Osteocyte (in vitro differentiated cells): ENCODE measurements around the gene TACC2. TPM values are rescaled to one million over a fixed set of nuclear protein-coding genes. Genes with fewer than 3 reads are reported as not detected.

Source experiments
- DNase-seq: peaks from one replicate; pipeline ENCODE4 v3.0.0; 2021; ENCODE audit warnings: mixed read lengths; ENCODE audit not compliant: unreplicated experiment; ENCODE audit errors: extremely low spot score
- H3K27ac Mint-ChIP-seq: one replicate; pipeline ENCODE4 v1.8.0; 2021; ENCODE audit warnings: mild to moderate bottlenecking, mixed read lengths; ENCODE audit not compliant: unreplicated experiment
- H3K27me3 Mint-ChIP-seq: one replicate; pipeline ENCODE4 v1.8.0; 2021; ENCODE audit warnings: mixed read lengths; ENCODE audit not compliant: unreplicated experiment
- H3K36me3 Mint-ChIP-seq: one replicate; pipeline ENCODE4 v1.8.0; 2021; ENCODE audit warnings: mixed read lengths; ENCODE audit not compliant: unreplicated experiment
- H3K4me1 Mint-ChIP-seq: one replicate; pipeline ENCODE4 v1.8.0; 2021; ENCODE audit warnings: mixed read lengths; ENCODE audit not compliant: unreplicated experiment
- H3K4me3 Mint-ChIP-seq: one replicate; pipeline ENCODE4 v1.8.0; 2021; ENCODE audit warnings: mild to moderate bottlenecking, moderate library complexity, mixed read lengths; ENCODE audit not compliant: unreplicated experiment
- H3K9me3 Mint-ChIP-seq: one replicate; pipeline ENCODE4 v1.8.0; 2021; ENCODE audit warnings: mixed read lengths; ENCODE audit not compliant: unreplicated experiment
- total RNA-seq: library from RNA; stranded (reverse); gene quantifications from 2 replicates; pipeline ENCODE4 v1.2.1, GENCODE V29; 2021
- TF ChIP-seq, protein P1 (sequence below): fragments of 200-600 bp; sonication (generic); IDR thresholded peaks from 2 replicates; pipeline ENCODE4 v1.5.0; 2021; ENCODE audit warnings: antibody characterized with exemption, mild to moderate bottlenecking, moderate library complexity

Gene TACC2
- total RNA-seq, 1 donor from 2014 or later = 64.2 TPM

DNA sequence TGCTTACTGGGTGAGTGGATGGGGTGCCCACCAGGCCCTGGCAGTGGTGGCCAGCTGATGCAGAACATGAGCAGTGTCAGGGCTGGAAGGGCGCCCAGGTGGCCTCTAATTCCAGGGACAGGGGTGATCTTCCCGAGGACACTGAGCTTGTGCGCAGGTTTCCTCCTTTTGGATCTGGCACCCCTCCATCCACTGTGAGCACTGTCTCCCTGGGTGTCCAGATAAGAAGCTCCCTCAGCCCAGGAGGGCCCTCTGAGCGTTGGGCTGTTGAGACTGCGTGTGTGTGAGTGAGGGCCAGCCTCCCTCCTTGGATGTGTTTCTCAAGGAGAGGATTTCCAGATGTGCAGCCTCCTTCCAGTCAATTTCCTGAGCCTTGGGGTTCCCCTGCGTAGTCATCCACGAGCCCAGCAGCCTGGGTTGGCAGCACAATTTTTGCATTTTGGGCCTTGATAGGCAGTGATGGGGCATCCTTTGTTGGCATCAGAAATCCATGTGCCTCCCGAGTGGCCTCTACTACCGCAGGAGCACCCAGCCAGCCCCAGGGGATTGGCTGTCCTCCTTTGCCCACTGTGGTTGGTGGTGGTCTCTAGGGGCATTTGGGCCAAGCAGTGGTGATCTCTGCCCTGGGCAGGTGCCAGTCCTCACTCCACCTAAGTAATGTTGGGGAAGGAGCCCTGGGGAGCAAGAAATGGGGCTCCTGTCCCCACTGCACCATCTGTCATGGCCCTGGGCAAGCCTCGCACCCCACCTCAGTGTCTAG, 261.2 kb downstream of the TACC2 start:
- Mint-ChIP-seq H3K27ac (no peak overlapping the region), H3K36me3 (peaks cover 41% of the 10 kb centered on the region), H3K27me3 (no peaks in the 10 kb centered on the region), H3K4me1 (peaks cover 4% of the 10 kb centered on the region), H3K9me3 (no peaks in the 10 kb centered on the region), H3K4me3 (no peak overlapping the region)
- no peak for DNase-seq
- TF ChIP-seq, protein P1, sequence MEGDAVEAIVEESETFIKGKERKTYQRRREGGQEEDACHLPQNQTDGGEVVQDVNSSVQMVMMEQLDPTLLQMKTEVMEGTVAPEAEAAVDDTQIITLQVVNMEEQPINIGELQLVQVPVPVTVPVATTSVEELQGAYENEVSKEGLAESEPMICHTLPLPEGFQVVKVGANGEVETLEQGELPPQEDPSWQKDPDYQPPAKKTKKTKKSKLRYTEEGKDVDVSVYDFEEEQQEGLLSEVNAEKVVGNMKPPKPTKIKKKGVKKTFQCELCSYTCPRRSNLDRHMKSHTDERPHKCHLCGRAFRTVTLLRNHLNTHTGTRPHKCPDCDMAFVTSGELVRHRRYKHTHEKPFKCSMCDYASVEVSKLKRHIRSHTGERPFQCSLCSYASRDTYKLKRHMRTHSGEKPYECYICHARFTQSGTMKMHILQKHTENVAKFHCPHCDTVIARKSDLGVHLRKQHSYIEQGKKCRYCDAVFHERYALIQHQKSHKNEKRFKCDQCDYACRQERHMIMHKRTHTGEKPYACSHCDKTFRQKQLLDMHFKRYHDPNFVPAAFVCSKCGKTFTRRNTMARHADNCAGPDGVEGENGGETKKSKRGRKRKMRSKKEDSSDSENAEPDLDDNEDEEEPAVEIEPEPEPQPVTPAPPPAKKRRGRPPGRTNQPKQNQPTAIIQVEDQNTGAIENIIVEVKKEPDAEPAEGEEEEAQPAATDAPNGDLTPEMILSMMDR = no peak

DNA sequence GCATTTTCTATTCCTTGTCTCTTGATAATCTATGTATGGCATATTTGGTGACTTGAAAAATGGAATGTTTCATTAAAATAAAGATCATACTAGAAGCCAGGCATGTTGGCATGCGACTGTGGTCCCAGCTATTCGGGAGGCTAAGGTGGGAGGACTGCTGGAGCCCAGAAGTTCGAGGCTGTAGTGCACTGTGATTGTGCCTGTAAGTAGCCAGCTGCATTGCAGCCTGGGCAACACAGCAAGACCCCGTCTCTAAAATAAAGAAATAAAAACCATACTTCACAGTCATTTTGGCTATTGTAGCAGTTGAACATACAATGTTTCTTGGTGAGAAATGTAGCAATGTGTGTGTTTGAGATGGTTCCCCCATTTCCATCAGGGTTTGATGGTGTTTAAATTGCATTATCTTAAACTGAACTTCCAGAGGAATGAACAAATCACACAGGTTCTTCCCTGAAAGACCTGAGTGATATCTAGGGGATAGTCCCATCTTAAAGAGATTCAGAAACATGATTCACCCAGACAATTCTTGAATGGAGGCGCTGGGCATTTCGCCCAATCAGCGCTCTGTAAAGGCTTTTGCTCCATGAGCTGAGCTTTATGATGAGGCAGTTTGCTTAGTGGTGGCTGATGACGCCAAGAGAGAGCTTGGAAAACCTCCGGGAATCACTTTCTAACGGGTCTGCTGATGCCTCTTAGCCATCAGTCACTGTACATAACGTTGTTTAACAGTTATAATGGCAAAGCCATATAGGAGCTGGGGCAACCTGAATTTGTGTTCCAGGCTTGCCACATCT, 262.7 kb downstream of the TACC2 start:
- Mint-ChIP-seq H3K36me3 (peaks cover 42% of the 10 kb centered on the region), H3K4me3 (no peak overlapping the region), H3K4me1 (peaks cover 5% of the 10 kb centered on the region), H3K27ac (no peak overlapping the region), H3K9me3 (no peaks in the 10 kb centered on the region), H3K27me3 (no peaks in the 10 kb centered on the region)
- TF ChIP-seq, protein P1 = no peak
- DNase-seq = no peak

DNA sequence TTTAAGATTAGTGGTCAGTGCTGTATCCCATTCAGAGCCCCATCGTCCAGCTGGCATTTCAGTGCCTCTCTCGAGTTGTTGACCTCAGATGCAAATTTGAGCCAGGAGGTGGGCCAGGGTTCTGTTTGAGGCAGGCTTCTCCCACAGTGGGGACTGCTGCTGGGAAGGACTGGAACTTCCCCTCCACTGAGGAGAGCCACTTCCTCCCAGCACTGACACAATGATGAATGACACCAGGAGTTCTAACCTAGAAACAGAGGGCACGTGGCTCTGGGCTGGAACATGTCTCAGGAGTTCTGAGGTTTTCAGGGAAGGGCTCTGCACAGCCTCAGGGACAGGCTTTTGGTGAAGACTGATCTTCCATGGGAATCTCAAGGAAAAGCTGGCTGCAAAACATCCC, 263.8 kb downstream of the TACC2 start:
- Mint-ChIP-seq H3K9me3 (no peaks in the 10 kb centered on the region), H3K4me1 (peaks cover 11% of the 10 kb centered on the region), H3K27ac (no peak overlapping the region), H3K36me3 (peaks cover 35% of the 10 kb centered on the region), H3K4me3 (no peak overlapping the region), H3K27me3 (no peaks in the 10 kb centered on the region)
- no peak for DNase-seq
- TF ChIP-seq, protein P1 = no peak

DNA sequence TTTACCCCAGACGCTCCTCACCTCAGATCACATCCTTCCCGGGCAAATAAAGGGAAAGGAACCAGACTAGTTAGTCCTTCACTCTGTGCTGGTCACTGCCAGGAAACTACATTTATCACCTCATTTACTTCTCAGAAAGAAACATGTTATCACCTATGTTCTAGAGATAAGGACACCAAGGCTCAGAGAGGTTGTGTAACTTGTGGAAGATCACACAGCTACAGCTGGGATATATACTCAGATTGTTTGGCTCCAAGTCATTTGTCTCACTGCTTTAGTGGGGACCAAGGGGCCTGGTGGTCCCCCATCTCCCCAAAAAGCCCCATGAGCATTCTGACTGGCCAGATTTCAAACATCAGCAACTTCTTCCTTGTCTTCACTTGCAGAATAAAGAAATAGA, 264.6 kb downstream of the TACC2 start:
- Mint-ChIP-seq H3K4me3 (no peak overlapping the region), H3K4me1 (peaks cover 19% of the 10 kb centered on the region), H3K9me3 (no peaks in the 10 kb centered on the region), H3K36me3 (peaks cover 29% of the 10 kb centered on the region), H3K27me3 (no peaks in the 10 kb centered on the region), H3K27ac (no peak overlapping the region)
- no peak for DNase-seq
- TF ChIP-seq, protein P1 = no peak

DNA sequence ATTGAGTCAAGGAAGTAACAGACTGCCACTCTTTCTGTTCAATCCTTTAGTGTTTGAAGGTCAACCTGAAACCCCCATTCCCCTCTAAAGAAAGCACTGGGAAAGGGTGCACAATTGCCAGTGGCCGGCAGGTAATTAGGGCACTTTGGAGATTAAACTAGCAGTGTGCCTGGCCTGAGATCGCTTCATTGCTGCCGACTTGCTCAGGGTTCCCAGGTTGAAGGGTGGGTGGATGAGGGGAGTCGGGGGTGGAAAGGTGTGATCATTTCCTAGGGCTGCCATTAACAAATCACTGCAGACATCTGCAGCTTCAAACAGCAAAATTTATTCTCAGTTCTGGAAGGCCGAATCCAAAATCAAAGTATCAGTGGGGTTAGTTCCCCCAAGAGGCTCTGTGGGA, 265.9 kb downstream of the TACC2 start:
- Mint-ChIP-seq H3K4me1 (peaks cover 32% of the 10 kb centered on the region), H3K9me3 (no peaks in the 10 kb centered on the region), H3K36me3 (peaks cover 23% of the 10 kb centered on the region), H3K27ac (no peak overlapping the region), H3K27me3 (no peaks in the 10 kb centered on the region), H3K4me3 (no peak overlapping the region)
- TF ChIP-seq, protein P1 = no peak
- DNase-seq = no peak
